ENCODE measurements around the gene FAM184A. TPM values are rescaled to one million over a fixed set of nuclear protein-coding genes. Genes with fewer than 3 reads are reported as not detected.

Gene FAM184A
- total and polyA plus RNA-seq, 9 of the 15 experiments (the other 6 are each of a cell fraction or from before 2014, with no cell fraction given): 6.4 to 18.7 (median 13.1) TPM

GRCh38 chr6:118959903-118960302, 118.6 kb downstream of the FAM184A start (continued):
- TF ChIP-seq CEBPZ (IDR thresholded peaks at IDR 0.05; ENCODE audit: borderline replicate concordance, low read depth, low read length): no peak
- TF ChIP-seq KAT7 (CRISPR knock-in tag; IDR thresholded peaks at IDR 0.05; ENCODE audit: borderline replicate concordance): no peak
- no peak for TF ChIP-seq POLR3G (IDR thresholded peaks at IDR 0.05; ENCODE audit: extremely low read depth, insufficient read length, insufficient replicate concordance)

- H3K4me3 ChIP-seq: no peak overlapping the region
- no peak overlapping the region for H2AFZ ChIP-seq (ENCODE audit: low read depth, low read length)
- no peak overlapping the region for H3K4me2 ChIP-seq (ENCODE audit: insufficient read depth, low read length)
- in situ Hi-C loops (cut with MboI): no loop called here
- WGBS (ENCODE audit: insufficient coverage, low coverage, missing lambda C conversion rate): 9% methylated on average over 2 of the region's 2 CpGs
- no peaks in the 10 kb centered on the region for H3K27me3 ChIP-seq (ENCODE audit: control insufficient read depth in 2 of 2, insufficient read depth in 2 of 2, low read length in 2 of 2)
- H3K36me3 ChIP-seq (ENCODE audit: control insufficient read depth, insufficient read depth, low read length): no peaks in the 10 kb centered on the region
- no peaks in the 10 kb centered on the region for H4K20me1 ChIP-seq (replicated peaks; ENCODE audit: control insufficient read depth, insufficient read depth, low read length)
- POLR2A ChIA-PET: interaction anchor here (0.8 to 1.7 kb wide), 2 partner anchors 11 to 19 kb away, joined by 3 to 8 read pairs; no protein-coding TSS in a partner anchor
- ATAC-seq (no peak), DNase-seq (ENCODE audit: extremely low read depth in 1 of 4, low spot score in 3 of 4) (no peak), FAIRE-seq (no peak)
- H3K9me3 ChIP-seq (replicated peaks; ENCODE audit: control insufficient read depth, insufficient read depth, low read depth, low read length): no peaks in the 10 kb centered on the region; the same call in 1 of the 2 replicates
- CTCF ChIA-PET (ENCODE audit: low intra/inter-chr PET ratio): no interaction called here
- intact Hi-C loops (cut with micrococcal nuclease): no loop called here
- H3K9ac ChIP-seq (ENCODE audit: insufficient read depth in 1 of 2, low read depth in 2 of 2, low read length in 2 of 2): no peak overlapping the region
- H3K79me2 ChIP-seq (ENCODE audit: control insufficient read depth, insufficient read depth, low read length): no peaks in the 10 kb centered on the region
- no peaks in the 10 kb centered on the region for H3K4me1 ChIP-seq (replicated peaks in 1 of 2; ENCODE audit: control insufficient read depth in 2 of 2, insufficient read depth in 2 of 2, low read length in 2 of 2)
- no TSS peak for BruUV-seq (replicated peaks)
- H3K9me1 ChIP-seq (ENCODE audit: control insufficient read depth, insufficient read depth, low read length): no peaks in the 10 kb centered on the region
- H3K27ac ChIP-seq (ENCODE audit: extremely low read depth, low read depth, low read length): no peak overlapping the region
- TF ChIP-seq NR2C1 (IDR thresholded peaks at IDR 0.05): no peak
- no peak for TF ChIP-seq NR2C1 (tag; IDR thresholded peaks at IDR 0.05)
- TF ChIP-seq AFF4 (CRISPR knock-in tag; IDR thresholded peaks at IDR 0.05): no peak
- no peak for TF ChIP-seq POLR3G (IDR thresholded peaks at IDR 0.05; ENCODE audit: extremely low read depth, insufficient read length, insufficient replicate concordance)
- TF ChIP-seq ZNF311 (CRISPR knock-in tag; IDR thresholded peaks at IDR 0.05): no peak
- TF ChIP-seq ATF2 (CRISPR knock-in tag; IDR thresholded peaks at IDR 0.05): no peak
- no peak for TF ChIP-seq ZBTB26 (CRISPR knock-in tag; IDR thresholded peaks at IDR 0.05)
These were observed 125.1 kb downstream of the FAM184A start for GRCh38 chr6:118953391-118953790.

Measured in K562 (cell line).